T-helper 1 cell treated with Interleukin-12 subunit alpha and Interleukin-12 subunit beta and Interleukin-4 antibody, amounts not matched to agents 30 μg/mL and 1 μg/mL, for 36 hours (primary cell): ENCODE results near the gene RSRC2.
A peak's percentile ranks its signal among the peaks of the same experiment; 100 is the strongest.
"Not testable (repeated sequence)": the region's sequence is repeated elsewhere in the genome, so short reads cannot be mapped to it uniquely, and the experiment has no call there.

Experiments
- H3K27ac Mint-ChIP-seq: one replicate; pipeline ENCODE4 v1.8.0; 2021; ENCODE audit warnings: mild to moderate bottlenecking, mixed read lengths
- H3K27me3 Mint-ChIP-seq: one replicate; pipeline ENCODE4 v1.8.0; 2021; ENCODE audit warnings: low read depth, mixed read lengths
- H3K36me3 Mint-ChIP-seq: one replicate; pipeline ENCODE4 v1.8.0; 2021; ENCODE audit warnings: low read depth, mixed read lengths
- H3K4me1 Mint-ChIP-seq: one replicate; pipeline ENCODE4 v1.8.0; 2021; ENCODE audit warnings: low read depth, mixed read lengths
- H3K4me3 Mint-ChIP-seq: one replicate; pipeline ENCODE4 v1.8.0; 2021; ENCODE audit warnings: mild to moderate bottlenecking, moderate library complexity, mixed read lengths
- H3K9me3 Mint-ChIP-seq: one replicate; pipeline ENCODE4 v1.8.0; 2021; ENCODE audit warnings: mixed read lengths

The RSRC2 gene

DNA sequence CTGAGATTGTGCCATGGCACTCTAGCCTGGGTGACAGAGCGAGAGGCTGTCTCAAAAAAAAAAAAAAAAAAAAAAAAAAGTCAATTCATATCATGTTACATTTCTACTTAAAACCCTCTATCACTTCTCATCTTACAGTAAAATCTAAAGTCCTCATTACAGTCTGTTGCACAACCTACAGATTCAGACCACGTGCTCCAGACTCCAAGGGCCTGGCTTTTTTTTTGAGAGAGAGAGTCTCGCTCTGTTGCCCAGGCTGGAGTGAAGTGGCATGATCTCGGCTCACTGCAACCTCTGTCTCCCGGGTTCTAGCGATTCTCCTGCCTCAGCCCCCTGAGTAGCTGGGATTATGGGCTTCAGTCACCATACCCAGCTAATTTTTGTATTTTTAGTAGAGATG is 40.4 kb downstream of the RSRC2 start:
- not testable (repeated sequence) for H3K4me3 Mint-ChIP-seq, H3K9me3 Mint-ChIP-seq, H3K27ac Mint-ChIP-seq, H3K27me3 Mint-ChIP-seq, H3K4me1 Mint-ChIP-seq
- peaks cover 44% of the 10 kb centered on the region for H3K36me3 Mint-ChIP-seq

DNA sequence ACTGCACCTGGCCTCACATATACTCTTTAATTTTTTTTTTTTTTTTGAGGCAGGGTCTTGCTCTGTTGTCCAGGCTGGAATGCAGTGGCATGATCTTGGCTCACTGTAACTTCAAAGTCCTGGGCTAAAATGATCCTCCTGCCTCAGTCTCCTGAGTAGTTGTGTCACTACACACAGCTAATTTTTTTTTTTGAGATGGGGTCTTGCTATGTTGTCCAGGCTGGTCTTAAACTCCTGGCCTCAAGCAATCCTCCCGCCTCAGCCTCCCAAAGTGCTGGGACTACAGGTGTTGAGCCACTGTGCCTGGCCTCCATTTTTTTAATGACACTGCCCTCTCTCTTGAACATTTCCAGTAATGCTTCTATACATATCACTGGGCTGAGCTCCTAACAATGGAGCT is 42.4 kb downstream of the RSRC2 start:
- not testable (repeated sequence) for H3K9me3 Mint-ChIP-seq, H3K27me3 Mint-ChIP-seq, H3K4me3 Mint-ChIP-seq, H3K4me1 Mint-ChIP-seq
- peaks cover 40% of the 10 kb centered on the region for H3K36me3 Mint-ChIP-seq
- peak overlapping the region; percentile 8 for H3K27ac Mint-ChIP-seq

DNA sequence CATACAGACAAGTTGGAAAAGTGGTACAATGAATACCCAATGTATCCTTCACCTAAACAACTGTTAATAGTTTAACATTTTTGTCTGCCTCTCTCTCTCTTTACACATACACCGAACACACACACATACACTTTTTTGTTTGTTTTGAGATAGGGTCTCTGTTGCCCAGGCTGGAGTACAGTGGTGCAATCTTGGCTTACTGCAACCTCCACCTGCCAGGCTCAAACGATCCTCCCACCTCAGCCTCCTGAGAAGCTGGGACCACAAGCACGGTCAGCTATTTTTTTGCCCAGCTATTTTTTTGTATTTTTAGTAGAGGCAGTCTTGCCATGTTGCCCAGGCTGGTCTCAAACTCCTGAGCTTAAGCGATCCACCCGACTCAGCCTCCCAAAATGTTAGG is 42.8 kb downstream of the RSRC2 start:
- Mint-ChIP-seq H3K4me3 (no peak overlapping the region), H3K36me3 (peaks cover 39% of the 10 kb centered on the region), H3K27ac (no peak overlapping the region), H3K9me3 (no peaks in the 10 kb centered on the region), H3K27me3 (no peaks in the 10 kb centered on the region), H3K4me1 (no peaks in the 10 kb centered on the region)

DNA sequence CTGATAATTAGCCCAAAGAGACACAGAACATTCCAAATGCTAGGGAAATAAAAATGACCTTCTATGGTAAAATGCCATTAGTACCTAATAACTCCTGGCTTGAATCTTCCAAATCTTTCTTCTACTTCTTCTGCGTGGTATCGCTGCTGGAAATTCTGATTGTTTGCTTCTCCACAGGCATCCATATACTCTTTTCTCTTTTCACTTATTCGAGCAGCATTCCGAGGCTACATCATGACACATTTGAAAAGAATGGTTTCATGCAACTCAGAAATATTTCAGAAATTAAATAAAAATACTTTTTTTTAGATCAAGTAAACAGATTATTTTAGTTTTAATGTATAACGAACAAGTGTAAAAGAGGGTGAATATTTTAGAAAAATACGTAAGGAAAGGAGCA is 44.9 kb downstream of the RSRC2 start:
- Mint-ChIP-seq H3K27ac (no peak overlapping the region), H3K27me3 (no peaks in the 10 kb centered on the region), H3K4me1 (no peaks in the 10 kb centered on the region), H3K36me3 (peaks cover 45% of the 10 kb centered on the region), H3K4me3 (no peak overlapping the region), H3K9me3 (no peaks in the 10 kb centered on the region)

DNA sequence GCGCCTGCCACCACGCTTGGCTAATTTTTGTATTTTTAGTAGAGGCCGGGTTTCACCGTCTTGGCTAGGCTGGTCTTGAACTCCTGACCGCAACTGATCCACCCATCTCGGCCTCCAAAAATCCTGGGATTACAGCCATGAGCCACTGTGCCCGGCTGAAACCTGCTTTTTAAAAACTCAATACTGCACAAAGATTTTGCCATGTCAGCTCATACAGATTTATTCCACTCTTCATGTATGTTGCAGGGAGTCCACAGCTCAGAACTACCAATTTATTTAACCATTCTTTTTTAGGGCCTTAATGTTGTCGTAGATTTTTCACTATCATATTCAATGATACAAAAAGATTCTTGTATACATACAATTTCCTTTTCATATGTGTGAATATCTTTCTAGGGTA is 46.0 kb downstream of the RSRC2 start:
- no peak overlapping the region for H3K4me3 Mint-ChIP-seq
- H3K4me1 Mint-ChIP-seq = peaks cover 1% of the 10 kb centered on the region
- H3K9me3 Mint-ChIP-seq = no peaks in the 10 kb centered on the region
- H3K27ac Mint-ChIP-seq = no peak overlapping the region
- no peaks in the 10 kb centered on the region for H3K27me3 Mint-ChIP-seq
- H3K36me3 Mint-ChIP-seq = peaks cover 51% of the 10 kb centered on the region

DNA sequence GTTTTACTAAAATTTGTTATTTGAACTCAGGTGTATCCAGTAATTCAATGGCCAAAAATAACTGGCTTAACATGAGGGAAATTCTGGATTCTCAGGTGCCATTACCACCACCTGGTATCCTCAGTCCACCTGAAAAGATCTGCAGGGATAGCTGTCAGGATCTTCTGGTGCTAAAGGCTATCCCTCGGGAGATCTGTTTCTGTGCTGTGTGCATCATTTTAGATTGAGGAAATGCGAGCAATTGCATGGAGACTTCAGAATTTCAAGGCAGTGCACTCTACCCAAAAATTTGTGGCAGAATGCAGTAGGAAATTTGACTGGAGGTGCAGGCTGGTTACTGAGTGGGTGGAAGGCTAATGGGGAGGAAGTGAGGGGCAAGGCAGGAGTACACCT is 52.4 kb downstream of the RSRC2 start:
- Mint-ChIP-seq H3K27ac (no peak overlapping the region), H3K36me3 (peaks cover 50% of the 10 kb centered on the region), H3K4me3 (no peak overlapping the region), H3K4me1 (peaks cover 23% of the 10 kb centered on the region), H3K9me3 (no peaks in the 10 kb centered on the region), H3K27me3 (no peaks in the 10 kb centered on the region)

DNA sequence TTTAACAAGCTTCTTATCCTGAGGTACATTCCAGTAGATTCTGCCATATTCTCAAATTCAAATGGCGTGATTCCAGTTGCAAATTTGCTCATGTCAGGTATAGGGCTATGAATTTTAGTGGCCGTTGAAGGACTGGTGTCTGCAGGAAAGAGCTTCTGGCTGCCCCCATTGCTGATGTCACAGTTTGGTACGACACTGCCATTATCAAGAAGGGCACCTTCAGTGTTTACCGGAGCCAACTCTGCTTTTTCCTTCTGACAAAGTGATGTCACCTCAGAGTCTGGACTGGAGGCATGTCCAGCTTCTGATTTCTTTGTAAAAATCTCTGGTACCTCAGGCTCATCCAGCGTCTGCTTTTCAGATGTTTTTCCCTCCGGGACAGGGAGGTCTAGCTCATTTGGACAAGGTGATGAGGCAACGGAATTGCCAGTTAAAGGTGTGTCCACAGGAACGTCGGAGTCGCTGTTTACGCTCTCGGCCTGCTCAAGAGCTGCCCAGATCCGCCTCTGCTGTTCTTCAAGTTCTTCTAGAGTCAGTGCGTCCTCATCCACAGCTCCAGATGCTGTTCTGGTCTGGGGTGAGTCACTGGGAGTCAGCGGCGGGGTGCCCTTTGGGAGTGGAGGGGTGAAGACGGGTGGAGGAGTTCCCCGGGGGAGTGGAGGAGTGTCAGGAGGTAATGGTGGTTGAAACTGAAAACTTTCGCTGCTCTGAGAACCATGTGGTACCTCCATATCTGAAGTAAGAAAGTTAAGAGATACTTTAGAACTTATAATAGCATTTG is 53.0 kb downstream of the RSRC2 start:
- no peaks in the 10 kb centered on the region for H3K27me3 Mint-ChIP-seq
- H3K27ac Mint-ChIP-seq = no peak overlapping the region
- H3K4me1 Mint-ChIP-seq = peaks cover 23% of the 10 kb centered on the region
- H3K36me3 Mint-ChIP-seq = peaks cover 46% of the 10 kb centered on the region
- no peaks in the 10 kb centered on the region for H3K9me3 Mint-ChIP-seq
- no peak overlapping the region for H3K4me3 Mint-ChIP-seq

DNA sequence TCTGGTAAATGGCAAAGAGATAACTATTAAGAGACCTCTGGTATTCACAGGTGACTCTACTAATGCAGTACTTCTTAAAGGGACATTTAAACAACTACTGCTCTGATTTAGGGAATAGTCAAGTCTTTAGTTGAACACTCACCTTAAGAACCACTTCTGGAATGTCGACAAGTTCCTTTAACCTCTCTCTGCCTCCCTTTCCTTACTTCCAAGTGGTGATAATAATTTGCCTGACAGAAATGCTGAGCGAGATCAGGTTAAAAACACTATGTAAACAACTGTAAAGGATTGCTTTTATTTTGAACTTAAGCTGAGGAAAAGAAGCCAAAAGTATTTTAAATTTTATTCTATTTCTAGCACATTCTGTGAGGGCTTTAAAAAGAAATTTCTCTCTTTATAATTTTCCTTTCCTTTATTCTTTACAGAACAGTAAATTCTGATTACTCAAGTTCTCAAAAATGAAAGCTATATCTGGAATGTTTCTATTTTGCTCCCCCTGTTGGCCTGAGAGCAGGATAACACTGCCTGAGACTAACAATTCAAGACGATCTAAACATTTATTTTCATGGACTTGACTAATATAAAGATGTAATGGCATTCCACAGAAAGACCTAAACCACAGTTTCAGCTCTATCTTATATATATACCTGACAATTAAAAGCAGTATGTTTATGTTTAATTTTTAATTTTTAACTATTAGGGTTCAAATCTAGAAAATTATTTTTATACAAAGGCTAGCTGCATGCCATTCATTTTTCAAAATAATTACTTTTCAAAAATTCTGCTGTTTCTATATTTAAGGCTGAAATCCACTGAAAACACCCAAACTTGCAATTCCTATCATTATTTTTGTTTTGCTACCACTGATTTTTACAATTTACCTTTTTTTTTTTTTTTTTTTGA is 55.2 kb downstream of the RSRC2 start:
- no peaks in the 10 kb centered on the region for H3K27me3 Mint-ChIP-seq
- no peak overlapping the region for H3K27ac Mint-ChIP-seq
- peaks cover 32% of the 10 kb centered on the region for H3K36me3 Mint-ChIP-seq
- H3K4me1 Mint-ChIP-seq = peaks cover 23% of the 10 kb centered on the region
- no peak overlapping the region for H3K4me3 Mint-ChIP-seq
- H3K9me3 Mint-ChIP-seq = no peaks in the 10 kb centered on the region

DNA sequence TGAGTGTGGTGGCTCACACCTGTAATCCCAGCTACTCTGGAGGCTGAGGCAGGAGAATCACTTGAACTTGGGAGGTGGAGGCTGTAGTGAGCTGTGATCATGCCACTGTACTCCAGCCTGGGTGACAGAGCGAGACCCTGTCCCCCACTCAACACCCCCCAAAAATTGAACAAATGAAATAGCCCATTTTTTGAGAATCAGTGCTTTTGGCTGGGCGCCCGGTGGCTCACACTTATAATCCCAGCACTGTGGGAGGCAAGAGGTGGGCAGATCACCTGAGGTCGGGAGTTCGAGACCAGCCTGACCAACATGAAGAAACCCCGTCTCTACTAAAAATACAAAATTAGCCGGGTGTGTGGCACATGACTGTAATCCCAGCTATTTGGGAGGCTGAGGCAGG is 56.2 kb downstream of the RSRC2 start:
- H3K36me3 Mint-ChIP-seq = peaks cover 22% of the 10 kb centered on the region
- not testable (repeated sequence) for H3K9me3 Mint-ChIP-seq, H3K27ac Mint-ChIP-seq, H3K27me3 Mint-ChIP-seq, H3K4me3 Mint-ChIP-seq
- peaks cover 19% of the 10 kb centered on the region for H3K4me1 Mint-ChIP-seq

DNA sequence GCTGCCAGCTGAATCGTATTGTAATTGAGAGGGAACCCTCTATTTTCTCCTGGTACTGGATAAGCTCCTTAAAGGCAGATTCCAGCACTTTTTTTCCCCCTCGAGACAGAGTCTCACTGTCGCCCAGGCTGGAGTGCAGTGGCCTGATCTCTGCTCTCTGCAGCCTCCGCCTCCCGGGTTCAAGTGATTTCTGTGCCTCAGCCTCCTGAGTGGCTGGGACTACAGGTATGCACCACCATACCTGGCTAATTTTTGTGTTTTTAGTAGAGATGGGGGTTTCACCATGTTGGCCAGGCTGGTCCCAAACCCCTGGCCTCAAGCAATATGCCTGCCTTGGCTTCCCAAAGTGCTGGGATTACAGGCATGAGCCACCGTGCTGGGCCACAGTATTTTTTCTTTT is 56.9 kb downstream of the RSRC2 start:
- peaks cover 16% of the 10 kb centered on the region for H3K4me1 Mint-ChIP-seq
- peaks cover 18% of the 10 kb centered on the region for H3K36me3 Mint-ChIP-seq
- not testable (repeated sequence) for H3K27ac Mint-ChIP-seq, H3K27me3 Mint-ChIP-seq, H3K9me3 Mint-ChIP-seq, H3K4me3 Mint-ChIP-seq

DNA sequence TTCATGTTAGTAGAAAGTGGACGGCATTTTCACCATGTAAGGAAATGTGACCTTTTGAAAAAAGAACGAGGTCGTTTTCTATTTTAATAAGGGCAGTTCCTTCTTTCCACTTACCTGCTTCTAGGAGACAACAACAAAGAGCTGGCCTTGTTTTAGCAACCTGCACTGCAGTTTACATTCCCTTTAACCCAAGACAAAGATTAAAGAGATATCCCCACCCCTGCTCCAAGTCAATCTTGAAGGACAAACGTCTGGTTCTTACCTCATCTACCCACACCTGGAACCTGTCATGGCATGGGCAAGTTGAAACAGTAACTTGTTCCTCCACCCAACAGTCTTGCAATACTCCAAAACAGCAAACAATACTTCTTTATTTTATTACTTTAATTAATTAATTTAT is 58.8 kb downstream of the RSRC2 start:
- Mint-ChIP-seq H3K36me3 (peaks cover 2% of the 10 kb centered on the region), H3K27ac (no peak overlapping the region), H3K9me3 (no peaks in the 10 kb centered on the region), H3K4me3 (no peak overlapping the region), H3K4me1 (peaks cover 9% of the 10 kb centered on the region), H3K27me3 (no peaks in the 10 kb centered on the region)

DNA sequence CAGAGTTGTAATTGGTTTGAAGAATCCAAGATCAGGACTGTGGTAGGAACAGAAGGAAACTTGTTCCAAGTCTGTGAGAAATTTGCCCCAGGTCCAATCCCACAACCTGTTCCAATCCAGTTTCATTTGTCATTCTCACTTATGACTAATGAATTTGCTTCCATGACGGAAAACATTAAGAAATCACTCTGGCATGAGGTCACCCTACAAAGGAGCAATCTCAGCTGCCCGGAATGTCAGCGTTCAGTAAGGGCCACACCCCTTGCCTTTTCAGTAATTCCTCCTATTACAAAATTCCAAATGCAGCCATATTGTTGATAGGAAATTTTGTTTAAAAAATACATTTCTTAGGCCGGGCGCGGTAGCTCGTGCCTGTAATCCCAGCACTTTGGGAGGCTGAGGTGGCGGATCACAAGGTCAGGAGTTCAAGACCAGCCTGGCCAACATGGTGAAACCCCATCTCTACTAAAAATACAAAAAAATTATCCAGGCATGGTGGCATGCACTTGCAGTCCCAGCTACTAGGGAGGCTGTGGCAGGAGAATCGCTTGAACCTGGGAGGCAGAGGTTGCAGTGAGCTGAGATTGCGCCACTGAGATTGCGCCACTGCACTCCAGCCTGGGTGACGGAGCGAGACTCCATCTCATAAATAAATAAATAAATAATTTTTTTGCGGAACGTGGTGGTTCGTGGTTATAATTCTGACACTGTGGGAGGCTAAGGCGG is 62.3 kb downstream of the RSRC2 start:
- not testable (repeated sequence) for H3K4me3 Mint-ChIP-seq, H3K36me3 Mint-ChIP-seq

DNA sequence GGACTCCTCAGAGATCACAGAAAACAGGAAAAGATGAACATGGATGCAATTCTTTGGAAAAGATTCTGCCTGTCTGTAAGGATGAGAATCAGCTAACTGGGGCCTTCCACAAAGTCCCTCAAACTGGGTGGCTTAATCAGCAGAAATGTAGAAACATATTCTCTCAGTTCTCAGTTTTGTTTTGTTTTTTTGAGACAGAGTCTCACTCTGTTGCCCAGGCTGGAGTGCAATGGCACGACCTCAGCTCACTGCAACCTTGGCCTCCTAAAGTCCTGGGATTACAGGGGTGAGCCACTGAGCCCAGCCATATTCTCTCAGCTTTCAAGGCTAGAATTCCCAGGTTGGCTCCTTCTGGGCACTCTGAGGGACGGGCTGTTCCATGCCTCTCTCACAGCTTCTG is 66.1 kb downstream of the RSRC2 start:
- no peaks in the 10 kb centered on the region for H3K27me3 Mint-ChIP-seq
- no peak overlapping the region for H3K4me3 Mint-ChIP-seq
- no peaks in the 10 kb centered on the region for H3K9me3 Mint-ChIP-seq
- peaks cover 6% of the 10 kb centered on the region for H3K4me1 Mint-ChIP-seq
- H3K27ac Mint-ChIP-seq = no peak overlapping the region
- H3K36me3 Mint-ChIP-seq = no peaks in the 10 kb centered on the region

More for the DNA sequence above, 62.3 kb downstream of the RSRC2 start:
- not testable (repeated sequence) for H3K27me3 Mint-ChIP-seq, H3K4me1 Mint-ChIP-seq, H3K9me3 Mint-ChIP-seq, H3K27ac Mint-ChIP-seq

DNA sequence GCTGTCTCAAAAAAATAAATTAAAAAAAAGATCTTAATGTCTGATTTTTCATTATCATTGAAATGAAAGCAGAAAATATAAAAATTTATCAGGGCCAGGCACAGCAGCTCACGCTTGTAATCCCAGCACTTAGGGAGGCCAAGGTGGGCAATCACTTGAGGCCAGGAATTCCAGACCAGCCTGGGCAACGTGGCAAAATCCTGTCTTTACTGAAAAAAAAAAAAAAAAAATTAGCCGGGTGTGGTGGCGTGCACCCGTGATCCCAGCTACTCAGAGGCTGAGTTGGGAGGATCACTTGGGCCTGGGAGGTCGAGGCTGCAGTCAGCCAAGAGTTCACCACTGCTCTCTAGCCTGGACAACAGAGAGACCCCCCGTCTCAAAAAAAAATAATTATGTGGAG is 66.7 kb downstream of the RSRC2 start:
- Mint-ChIP-seq H3K27me3 (no peaks in the 10 kb centered on the region), H3K9me3 (no peaks in the 10 kb centered on the region), H3K4me3 (no peak overlapping the region), H3K4me1 (peaks cover 6% of the 10 kb centered on the region), H3K27ac (no peak overlapping the region), H3K36me3 (no peaks in the 10 kb centered on the region)

DNA sequence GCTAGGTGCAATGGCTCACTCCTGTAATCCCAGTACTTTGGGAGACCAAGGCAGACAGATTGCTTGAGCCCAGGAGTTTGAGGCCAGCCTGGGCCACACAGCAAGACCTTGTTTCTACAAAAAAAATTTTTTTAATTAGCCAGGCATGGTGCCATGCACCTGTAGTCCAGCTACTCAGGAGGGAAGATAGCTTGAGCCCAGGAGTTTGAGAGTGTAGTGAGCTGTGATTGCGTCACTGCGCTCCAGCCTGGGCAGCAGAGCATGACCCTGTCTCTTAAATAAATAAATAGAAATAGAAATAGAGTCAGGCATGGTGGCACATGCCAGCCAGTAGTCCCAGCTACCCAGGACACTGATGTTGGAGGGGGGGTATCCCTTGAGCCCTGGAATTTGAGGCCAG is 67.5 kb downstream of the RSRC2 start:
- H3K27ac Mint-ChIP-seq = no peak overlapping the region
- H3K9me3 Mint-ChIP-seq = no peaks in the 10 kb centered on the region
- H3K27me3 Mint-ChIP-seq = no peaks in the 10 kb centered on the region
- H3K4me1 Mint-ChIP-seq = peaks cover 11% of the 10 kb centered on the region
- H3K4me3 Mint-ChIP-seq = no peak overlapping the region
- H3K36me3 Mint-ChIP-seq = no peaks in the 10 kb centered on the region
